MV-4-11 (cell line): ENCODE data around the gene KPNA6.
A peak's percentile ranks its signal among the peaks of the same experiment; 100 is the strongest.
"Not testable (repeated sequence)": the region's sequence is repeated elsewhere in the genome, so short reads cannot be mapped to it uniquely, and the experiment has no call there.

Experiments
- DNase-seq: peaks from one replicate; lab custom pipeline; 2025; lab: John Stamatoyannopoulos, UW

The KPNA6 gene

DNA sequence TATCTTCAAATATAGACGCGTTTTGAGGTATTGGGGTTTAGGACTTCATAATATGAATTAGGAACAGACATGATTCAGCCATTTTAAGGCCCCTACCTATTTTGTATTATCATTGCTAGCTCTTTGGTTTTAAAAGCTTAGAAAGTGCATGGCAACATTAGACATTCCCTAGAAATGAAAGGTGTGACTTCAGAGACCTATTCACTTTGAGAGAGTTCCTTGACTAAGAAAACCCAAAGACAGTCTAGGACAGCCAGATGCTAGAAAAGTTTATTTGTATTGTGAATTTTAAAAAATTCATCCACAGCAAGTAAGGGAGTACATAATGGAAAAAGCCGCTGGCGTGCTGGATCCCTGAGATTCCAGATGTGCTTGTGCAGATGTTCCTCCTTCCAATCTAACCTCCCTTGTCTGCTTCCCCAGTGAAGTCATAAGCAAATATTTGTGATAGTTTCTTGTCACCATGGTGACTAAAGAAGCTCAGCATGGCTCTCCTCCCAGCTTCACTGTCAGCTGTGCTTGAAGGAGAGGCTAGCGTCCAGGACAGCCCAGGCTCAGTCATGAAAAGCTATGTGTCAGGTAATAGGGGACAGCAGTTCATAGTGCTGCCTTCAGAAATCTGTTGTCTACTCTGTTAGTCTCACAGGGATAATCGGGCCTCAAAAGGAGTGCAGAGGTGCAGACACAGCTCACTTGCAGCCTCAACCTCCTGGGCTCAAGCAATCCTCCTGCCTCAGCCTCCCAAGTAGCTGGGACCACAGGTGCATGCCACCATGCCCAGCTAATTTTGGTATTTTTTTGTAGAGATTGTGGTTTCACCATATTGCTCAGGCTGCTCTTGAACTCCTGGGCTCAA lies 34.8 kb downstream of the KPNA6 start:
- no peak for DNase-seq

DNA sequence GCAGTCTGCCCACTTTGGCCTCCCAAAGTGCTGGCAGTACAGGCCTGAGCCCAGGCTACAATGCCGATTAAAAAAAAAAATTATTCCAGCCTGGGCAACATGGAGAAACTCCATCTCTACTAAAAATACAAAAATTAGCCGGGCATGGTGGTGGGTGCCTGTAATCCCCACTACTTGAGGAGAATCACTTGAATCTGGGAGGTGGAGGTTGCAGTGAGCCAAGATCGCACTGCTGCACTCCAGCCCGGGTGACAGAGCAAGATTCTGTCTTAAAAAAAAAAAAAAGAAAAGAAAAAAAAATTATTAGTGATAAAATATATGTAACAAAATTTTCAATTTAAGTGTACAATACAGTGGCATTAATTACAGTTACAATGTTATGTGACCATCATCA lies 35.4 kb downstream of the KPNA6 start:
- DNase-seq: not testable (repeated sequence)

DNA sequence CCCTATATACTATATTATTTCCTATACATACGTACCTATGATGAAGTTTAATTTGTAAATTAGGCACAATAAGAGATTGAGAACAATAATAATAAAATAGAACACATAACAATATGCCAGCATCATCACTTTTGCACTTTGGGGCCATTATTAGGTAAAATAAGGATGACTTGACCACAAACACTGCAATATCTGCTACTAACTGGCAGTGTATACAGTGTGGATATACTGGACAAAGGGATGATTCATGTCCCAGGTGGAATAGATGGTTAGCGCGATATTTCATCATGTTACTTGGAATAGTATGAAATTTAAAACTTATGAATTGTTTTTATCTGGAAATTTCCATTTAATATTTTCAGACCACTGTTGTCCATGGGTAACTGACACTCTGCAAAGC lies 36.2 kb downstream of the KPNA6 start:
- DNase-seq: no peak

DNA sequence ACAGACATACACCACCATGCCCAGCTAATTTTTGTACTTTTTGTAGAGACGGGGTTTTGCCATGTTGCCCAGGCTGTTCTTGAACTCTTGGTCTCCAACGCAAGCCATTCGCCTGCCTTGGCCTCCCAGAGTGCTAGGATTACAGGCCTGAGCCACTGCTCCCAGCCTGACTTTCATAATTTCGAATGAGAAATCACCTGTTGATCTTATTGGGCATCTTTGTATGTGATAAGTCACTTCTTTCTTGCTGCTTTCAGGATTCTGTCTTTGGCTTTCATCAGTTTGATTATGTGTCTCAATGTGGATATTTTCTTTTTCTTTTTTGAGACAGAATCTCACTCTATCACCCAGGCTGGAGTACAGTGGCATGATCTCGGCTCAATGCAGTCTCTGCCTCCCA lies 39.9 kb downstream of the KPNA6 start:
- DNase-seq: not testable (repeated sequence)

DNA sequence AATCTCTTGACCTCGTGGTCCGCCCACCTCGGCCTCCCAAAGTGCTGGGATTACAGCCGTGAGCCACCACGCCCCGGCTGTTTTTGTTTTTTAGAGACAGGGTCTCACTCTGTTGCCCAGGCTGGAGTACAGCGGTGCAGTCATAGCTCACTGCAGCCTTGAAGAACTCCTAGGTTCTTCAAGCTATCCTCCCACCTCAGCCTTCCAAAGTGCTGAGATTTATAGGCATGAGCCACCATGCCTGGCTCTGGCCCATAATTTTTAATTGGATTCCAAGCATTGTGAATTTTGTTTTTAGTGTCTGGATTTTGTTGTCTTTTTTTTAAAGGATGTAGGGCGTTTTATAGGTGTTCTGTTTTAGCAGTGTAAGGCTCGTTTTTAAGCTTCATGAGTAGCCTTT lies 43.0 kb downstream of the KPNA6 start:
- no peak for DNase-seq

DNA sequence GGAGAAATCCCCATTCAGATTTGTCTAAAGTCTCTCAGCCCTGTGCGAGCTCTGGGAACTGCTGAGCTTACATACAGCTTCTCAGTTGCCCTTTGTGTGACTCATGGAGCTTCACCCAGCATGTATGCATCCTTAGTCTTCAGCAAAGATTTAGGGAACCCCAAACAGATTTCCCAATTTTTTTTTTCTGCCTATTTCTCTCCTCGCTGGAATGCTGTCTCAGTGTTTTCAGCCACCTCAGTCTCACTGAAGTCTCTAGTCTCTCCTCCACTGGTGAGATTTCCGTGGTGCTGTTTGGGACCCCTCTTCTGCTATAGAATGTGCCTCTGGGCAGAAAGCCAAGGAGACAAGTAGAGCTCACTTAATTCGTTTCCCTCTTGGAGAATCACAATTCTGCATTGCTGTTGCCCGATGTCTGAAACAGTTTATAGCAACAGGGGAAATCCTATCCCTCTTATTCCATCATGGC lies 43.5 kb downstream of the KPNA6 start:
- no peak for DNase-seq

DNA sequence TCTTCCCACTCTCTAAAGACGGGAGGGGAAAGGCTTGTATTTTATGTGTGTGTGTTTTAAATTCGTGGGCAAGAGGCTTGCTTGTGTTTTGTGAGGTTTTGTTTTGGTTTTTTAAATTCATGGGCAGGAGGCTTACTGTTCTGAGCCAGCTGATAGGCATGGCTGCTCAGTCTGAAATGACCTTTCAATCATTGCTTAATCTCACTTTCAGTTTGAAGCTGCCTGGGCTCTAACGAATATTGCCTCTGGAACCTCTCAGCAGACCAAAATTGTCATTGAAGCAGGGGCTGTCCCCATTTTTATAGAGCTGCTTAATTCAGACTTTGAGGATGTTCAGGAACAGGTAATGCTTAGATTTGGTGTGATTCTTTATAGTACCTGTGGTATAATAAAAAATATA lies 51.3 kb downstream of the KPNA6 start:
- DNase-seq: no peak

DNA sequence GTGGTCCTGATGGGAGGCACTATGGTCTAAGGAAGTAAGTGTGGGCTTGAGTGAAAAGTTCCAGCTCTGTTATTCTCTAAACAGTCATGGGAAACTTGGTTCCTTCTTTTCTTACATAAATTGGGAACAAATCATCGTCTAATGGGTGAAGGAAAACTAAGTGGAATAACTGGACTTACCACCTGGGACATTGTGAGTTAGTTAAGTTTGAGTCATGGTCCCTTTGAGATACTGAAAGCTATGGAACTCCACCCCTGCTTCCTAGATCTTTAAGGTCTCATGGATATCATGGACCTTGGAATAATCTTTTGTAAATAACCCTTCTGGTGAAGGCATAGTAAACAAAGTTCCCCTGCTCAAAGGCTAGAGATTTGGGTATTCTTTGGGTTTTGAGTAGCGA lies 55.5 kb downstream of the KPNA6 start:
- no peak for DNase-seq

DNA sequence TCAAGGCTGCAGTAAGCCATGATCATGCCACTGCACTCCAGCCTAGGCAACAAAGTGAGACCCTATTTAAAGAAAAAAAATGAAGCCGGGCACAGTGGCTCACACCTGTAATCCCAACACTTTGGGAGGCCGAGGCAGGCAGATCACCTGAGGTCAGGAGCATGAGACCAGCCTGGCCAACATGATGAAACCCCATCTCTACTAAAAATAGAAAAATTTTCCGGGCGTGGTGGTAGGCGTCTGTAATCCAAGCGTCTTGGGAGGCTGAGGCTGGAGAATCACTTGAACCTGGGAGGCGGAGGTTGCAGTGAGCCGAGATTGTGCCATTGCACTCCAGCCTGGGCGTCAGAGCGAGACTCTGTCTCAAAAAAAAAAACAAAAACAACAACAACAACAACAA lies 57.8 kb downstream of the KPNA6 start:
- not testable (repeated sequence) for DNase-seq

DNA sequence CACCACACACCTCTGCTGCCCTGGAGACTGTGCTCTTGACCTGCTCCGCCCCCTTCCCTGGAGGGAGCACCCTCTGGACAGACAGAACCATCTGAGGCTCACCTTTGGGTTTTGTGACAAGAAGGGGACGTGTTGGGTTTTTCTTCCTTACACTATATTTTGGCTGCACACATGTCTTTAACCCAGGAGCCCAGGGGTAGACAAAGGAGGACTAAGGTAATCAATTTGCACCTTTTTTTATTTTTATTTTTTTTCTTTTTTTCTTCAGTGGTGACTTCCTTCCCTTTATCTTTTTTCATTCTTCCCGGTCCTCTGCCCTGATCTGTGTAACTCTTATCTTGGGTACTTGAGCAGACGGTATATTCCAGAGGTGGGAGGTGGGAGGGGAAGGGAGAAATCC lies 63.1 kb downstream of the KPNA6 start:
- DNase-seq: no peak

DNA sequence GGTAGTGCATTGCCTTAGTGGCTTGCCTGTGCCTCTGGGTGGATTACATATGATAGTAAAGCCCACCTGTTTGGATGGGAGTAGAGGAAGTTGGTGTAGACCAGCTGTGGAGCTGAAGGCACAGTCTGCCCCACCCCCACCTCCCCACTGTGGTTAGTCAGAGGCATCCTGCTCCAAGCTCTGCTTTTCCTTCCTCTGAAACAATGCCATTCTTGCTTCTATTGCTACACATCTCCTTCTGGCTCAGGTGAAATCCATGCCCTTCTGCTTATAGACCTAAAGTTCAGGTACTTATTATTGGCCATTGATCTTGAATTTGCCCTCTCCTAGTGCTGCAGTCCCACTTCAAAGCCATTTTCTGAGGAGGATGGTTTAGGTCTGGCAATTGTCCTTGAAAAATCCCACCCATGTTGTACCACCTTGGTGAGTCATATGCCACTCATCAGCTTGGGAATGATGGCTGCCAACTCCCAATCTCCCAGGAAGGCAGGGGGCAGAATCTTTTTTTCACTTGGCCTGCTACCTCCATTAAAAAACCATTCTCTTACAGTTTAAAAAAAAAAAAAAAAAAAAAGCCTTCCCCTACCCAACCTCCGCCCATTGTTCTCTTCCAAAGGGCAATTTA lies 64.9 kb downstream of the KPNA6 start:
- no peak for DNase-seq

DNA sequence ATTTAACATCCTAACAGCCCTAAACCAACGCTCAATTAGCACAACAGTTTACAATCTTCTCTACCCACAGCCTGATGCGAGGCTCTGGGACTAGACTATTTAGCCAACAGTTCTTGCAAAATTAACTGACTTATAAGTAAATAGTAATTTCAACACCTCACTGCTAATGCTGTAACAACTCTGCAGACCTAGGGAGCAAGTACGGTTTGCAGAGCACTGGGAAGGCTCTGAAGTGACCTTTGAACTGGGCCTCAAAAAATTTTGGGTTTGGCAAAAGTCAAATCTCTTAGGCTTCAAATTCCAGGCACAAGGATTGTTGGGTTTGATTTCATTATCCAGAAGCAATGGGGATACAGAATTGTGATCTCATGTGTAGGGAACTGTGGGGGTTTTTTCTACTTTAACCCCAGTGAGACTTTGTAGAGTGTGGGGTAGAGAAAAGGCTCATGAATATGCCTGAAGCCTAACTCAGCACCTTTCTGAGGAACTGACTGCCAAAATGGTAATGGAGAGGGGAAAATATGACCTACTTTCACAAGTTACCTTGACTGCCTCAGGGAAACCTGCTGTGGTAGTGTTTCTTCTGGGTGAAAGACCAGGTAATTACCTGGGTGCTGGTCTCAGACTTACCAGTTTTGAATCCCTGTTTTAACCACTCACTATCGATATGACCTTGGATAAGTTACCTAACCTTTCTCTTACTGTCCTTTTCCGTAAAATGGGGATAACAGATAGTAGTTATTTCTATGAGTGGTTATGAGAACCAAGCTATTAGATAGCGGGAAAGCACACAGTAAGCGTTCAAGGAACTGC lies 70.7 kb downstream of the KPNA6 start:
- peak; percentile 16 for DNase-seq

DNA sequence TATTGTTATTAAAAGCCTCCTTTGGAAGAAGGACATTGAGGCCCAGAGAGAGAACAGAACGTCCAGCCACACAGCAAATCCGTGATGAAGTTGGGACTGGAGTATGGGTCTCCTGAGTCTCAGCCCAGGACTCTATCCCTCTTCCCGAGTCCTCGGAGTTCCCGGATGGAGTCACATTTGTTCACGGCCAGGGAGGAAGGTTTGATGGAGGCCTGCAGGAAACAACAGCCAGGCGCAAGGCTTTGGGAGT lies 71.3 kb downstream of the KPNA6 start:
- DNase-seq: no peak

DNA sequence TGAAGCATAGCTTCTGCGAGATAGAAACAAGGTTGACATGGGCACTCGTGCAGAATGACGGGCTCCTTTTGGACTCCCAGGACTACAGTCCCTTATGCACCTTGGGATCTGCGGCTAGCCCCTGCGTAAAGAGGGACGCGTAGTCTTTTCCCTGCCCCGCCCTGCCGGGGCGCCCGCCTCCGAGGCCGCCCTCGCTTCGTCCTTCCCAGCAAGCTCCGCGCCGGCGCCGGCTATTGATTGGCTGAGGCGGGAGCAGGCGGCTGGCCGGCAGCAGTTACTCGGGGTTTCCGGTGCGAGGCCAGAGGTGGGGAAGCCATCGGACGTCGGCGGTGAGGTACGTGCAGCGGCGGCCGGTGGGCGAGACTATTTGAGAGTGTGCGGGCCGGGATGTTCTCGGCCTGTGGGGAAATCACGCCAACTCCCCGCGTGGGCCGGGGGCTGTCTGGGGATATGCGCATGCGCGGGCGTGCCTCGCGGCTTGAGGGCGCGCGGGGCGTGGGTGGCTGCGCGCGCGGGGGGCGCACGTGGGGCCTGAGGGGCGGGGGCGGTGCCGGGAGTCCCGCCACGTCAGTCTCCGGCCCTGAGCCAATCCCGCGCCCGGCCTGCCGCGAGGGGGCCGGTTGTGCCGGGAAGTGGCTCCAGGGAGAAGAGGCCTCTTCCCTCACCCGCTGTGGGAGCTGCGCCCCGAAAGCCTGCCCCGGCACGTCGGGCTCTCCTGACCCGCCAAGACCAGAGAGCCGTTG lies 71.8 kb downstream of the KPNA6 start, which contains the start of gene TXLNA:
Gene TXLNA (plus strand): TSS at position 233 of the 743 bp plus-strand sequence. CDS start 671 bp downstream, outside the sequence.
- peak; percentile 83 for DNase-seq

DNA sequence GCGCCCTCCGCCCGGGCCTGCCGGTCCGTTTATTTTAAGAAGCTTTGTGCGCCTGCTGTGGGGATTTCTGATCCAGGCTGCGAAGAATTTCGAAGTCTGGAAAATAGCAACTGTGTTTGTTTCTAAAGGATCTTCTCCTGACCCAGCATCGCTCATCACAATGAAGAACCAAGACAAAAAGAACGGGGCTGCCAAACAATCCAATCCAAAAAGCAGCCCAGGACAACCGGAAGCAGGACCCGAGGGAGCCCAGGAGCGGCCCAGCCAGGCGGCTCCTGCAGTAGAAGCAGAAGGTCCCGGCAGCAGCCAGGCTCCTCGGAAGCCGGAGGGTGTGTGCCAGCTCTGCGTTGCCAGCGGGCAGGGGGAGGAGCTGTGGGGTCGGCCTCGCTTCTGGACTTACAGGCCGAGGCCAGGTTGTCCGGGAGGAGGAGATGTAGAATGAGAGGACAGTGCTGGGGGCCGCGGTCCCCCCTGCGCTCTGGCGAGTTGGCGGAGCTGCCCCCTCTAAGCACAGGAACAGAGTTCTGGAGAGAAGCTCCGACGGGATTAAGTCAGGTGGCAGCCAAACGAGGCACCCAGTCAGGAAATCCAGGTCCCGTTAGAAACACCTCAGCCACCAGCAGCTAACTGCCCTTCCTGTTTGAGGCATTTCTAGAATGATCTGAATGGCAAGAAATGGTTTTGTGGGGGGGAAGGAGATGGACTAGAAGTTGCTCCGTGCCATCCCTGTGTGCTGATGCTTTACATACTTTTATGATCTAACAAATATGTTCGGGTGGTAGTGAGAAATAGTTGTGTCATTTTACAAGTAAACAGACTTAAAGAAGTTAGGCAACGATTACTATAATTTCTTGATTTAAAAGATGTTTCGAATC lies 72.6 kb downstream of the KPNA6 start:
- peak; percentile 33 for DNase-seq

DNA sequence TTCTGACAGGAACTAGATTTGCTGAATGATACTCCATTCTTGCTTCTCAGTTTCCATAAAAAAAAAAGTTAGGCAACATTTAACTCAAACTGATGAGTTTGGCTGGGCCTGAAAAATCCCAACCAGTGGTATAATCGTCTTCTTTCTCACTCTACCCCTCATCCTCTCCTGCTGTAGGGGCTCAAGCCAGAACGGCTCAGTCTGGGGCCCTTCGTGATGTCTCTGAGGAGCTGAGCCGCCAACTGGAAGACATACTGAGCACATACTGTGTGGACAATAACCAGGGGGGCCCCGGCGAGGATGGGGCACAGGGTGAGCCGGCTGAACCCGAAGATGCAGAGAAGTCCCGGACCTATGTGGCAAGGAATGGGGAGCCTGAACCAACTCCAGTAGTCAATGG lies 73.2 kb downstream of the KPNA6 start:
- DNase-seq: no peak

DNA sequence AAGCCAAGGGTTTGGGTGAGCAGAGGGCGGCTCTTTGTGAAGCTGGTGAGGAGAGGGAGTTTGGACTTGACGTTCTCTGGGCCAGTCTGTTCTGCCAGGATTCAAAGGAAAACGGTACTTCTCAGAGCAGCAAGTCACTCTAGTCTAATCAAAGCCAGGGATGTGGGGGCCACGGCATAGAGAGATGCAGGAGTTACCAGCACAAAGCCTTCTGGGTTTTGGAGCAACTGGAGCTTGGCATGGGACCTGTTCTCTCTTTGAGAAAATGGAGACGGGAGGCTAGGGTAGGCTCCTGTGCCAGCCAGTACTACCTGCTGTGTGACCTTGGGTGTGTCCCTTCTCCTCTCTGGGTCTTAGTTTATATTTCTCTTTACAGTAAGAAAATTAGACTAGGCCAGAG lies 73.7 kb downstream of the KPNA6 start:
- DNase-seq: no peak

DNA sequence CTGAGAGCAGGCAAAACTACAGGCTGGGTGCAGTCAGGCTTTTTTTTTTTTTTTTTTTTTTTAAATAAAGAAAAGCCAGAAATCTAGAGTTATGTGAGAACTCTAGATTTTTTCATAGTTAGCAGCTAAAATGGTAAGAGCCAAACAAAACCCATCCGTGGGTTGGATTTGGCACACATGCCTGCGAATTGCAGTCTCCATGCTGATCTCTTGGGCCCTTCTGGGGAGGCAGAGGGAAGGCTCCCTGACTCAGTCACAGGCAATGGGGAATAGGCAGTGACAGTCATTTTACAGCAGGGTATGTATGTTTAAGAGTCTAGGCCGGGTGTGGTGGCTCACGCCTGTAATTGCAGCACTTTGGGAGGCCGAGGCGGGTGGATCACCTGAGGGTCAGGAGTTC lies 74.2 kb downstream of the KPNA6 start:
- DNase-seq: no peak

DNA sequence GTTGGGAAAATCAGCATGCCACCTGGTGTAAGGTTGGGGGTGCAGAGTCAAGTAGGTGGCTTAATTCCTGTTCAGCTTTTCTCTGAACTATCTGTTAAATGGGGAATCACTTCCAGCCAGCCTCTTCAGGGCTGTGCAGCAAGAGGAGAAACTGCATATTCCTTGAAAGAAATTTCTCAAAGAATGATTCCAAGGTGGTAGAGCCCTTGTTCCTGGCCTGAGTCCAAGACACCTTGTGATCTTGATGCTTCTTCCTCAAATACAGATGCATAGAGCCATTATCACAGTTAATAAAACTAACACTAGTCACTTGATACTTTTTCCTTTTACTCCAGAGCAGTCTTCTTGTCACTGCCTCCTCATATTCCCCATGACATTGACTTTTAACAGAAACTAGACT lies 76.8 kb downstream of the KPNA6 start:
- no peak for DNase-seq

DNA sequence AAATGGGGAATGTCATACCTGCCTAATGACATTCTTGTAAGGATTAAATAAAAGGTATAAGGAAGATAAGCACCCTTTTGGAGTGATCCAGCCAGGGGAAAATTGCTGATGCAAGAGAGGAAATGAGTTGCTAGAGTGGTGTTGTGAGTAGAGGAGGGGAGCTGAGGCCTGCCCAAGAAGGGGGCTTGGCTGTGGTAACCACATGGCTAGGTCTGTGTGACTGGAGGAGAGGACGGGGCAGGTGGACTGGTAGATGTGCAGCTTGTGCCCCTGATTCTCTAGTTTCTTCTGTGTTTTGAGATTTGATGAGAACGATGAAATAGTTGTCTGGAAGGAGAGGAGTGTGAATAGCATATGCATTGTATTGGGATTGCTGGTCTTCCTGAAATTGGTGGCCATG lies 78.2 kb downstream of the KPNA6 start:
- DNase-seq: no peak

DNA sequence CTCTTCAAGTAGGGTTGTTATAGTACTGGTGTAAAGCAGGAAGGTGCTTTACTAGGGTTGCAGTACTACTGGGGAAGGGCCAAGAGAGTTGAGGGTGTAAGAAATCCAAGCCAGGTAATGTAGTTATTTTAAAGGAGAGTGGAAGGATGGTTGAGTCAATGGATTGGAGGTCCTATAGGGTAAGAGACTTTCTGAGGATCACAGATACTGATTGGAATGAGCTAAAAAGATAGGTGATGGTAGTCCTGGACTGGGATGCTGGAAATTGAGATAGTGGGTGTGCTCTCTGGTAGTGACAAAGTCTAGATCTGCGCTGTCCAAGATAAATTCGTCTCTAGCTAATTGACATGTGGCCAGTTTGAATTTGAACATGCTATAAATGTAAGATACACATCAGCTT lies 78.6 kb downstream of the KPNA6 start:
- DNase-seq: no peak
